ENCODE results near the gene ABCA3. TPM values are rescaled to one million over a fixed set of nuclear protein-coding genes. Genes with fewer than 3 reads are reported as not detected.

ABCA3 gene
- total and polyA plus RNA-seq, 2 donors (not counting 1 experiment from before 2014, with no cell fraction given) = 3.1 to 5.1 TPM

- POLR2A ChIA-PET = no interaction called here
Measured at GRCh38 chr16:2292221-2292620, 48.3 kb downstream of the ABCA3 start.

GRCh38 chr16:2289282-2289681 lies 51.2 kb downstream of the ABCA3 start:
- Mint-ChIP-seq H3K9me3 (ENCODE audit: insufficient read depth) (no peaks in the 10 kb centered on the region), H3K4me3 (no peak overlapping the region), H3K4me1 (no peaks in the 10 kb centered on the region), H3K27me3 (no peaks in the 10 kb centered on the region), H3K27ac (no peak overlapping the region)
- H3K36me3 ChIP-seq (replicated peaks in 1 of 2; ENCODE audit: control extremely low read depth in 1 of 2, control insufficient read depth in 1 of 2, extremely low read depth in 1 of 2, insufficient read depth in 2 of 2, low read length in 1 of 2) = no peaks in the 10 kb centered on the region
- H3K4me3 ChIP-seq (ENCODE audit: control extremely low read depth in 1 of 5, extremely low read depth in 1 of 5, insufficient read depth in 1 of 5, low read depth in 2 of 5, low read length in 4 of 5) = no peak overlapping the region
- H3K27me3 ChIP-seq (replicated peaks in 1 of 4; ENCODE audit: control extremely low read depth in 1 of 4, control insufficient read depth in 3 of 4, insufficient read depth in 4 of 4, low read length in 3 of 4) = no peaks in the 10 kb centered on the region
- no peaks in the 10 kb centered on the region for H3K9me3 ChIP-seq (ENCODE audit: control extremely low read depth in 1 of 3, control insufficient read depth in 2 of 3, insufficient read depth in 1 of 3, low read length in 2 of 3)
- H3K27ac ChIP-seq (ENCODE audit: low read length in 2 of 2) = no peak overlapping the region
- DNase-seq (no peak), ATAC-seq (ENCODE audit: low read depth) (no peak)
- 97% methylated on average over 23 of the region's 23 CpGs for WGBS (ENCODE audit: insufficient coverage)
- intact Hi-C loops (cut with micrococcal nuclease) = no loop called here
- POLR2A ChIA-PET = no interaction called here
- TF ChIP-seq, protein P1, sequence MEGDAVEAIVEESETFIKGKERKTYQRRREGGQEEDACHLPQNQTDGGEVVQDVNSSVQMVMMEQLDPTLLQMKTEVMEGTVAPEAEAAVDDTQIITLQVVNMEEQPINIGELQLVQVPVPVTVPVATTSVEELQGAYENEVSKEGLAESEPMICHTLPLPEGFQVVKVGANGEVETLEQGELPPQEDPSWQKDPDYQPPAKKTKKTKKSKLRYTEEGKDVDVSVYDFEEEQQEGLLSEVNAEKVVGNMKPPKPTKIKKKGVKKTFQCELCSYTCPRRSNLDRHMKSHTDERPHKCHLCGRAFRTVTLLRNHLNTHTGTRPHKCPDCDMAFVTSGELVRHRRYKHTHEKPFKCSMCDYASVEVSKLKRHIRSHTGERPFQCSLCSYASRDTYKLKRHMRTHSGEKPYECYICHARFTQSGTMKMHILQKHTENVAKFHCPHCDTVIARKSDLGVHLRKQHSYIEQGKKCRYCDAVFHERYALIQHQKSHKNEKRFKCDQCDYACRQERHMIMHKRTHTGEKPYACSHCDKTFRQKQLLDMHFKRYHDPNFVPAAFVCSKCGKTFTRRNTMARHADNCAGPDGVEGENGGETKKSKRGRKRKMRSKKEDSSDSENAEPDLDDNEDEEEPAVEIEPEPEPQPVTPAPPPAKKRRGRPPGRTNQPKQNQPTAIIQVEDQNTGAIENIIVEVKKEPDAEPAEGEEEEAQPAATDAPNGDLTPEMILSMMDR (IDR thresholded peaks at IDR 0.05) = no peak
- TF ChIP-seq EZH2 (IDR thresholded peaks at IDR 0.05; ENCODE audit: borderline replicate concordance, insufficient read depth, low read depth, low read length, poor library complexity, severe bottlenecking) = no peak
- no peaks in the 10 kb centered on the region for H3K79me2 ChIP-seq (ENCODE audit: control insufficient read depth, insufficient read depth, low read length)
- no peaks in the 10 kb centered on the region for H4K20me1 ChIP-seq (ENCODE audit: control insufficient read depth, insufficient read depth, low read length, poor library complexity, severe bottlenecking)
- H3K4me2 ChIP-seq (replicated peaks; ENCODE audit: low read depth, low read length, poor library complexity, severe bottlenecking) = no peak overlapping the region
- CTCF ChIA-PET = no interaction called here
- no peaks in the 10 kb centered on the region for H3K4me1 ChIP-seq (ENCODE audit: control insufficient read depth in 2 of 2, insufficient read depth in 2 of 2, low read length in 2 of 2)
- no peak overlapping the region for H2AFZ ChIP-seq (ENCODE audit: insufficient read depth, low read depth, low read length, poor library complexity, severe bottlenecking)
- no peak overlapping the region for H3K9ac ChIP-seq (ENCODE audit: low read length)

More at GRCh38 chr16:2292221-2292620, 48.3 kb downstream of the ABCA3 start:
- Histone ChIP-seq H3K27ac (ENCODE audit: low read length in 2 of 2) (no peak overlapping the region), H4K20me1 (ENCODE audit: control insufficient read depth, insufficient read depth, low read length, poor library complexity, severe bottlenecking) (no peaks in the 10 kb centered on the region), H3K4me1 (ENCODE audit: control insufficient read depth in 2 of 2, insufficient read depth in 2 of 2, low read length in 2 of 2) (no peaks in the 10 kb centered on the region), H3K9me3 (ENCODE audit: control extremely low read depth in 1 of 3, control insufficient read depth in 2 of 3, insufficient read depth in 1 of 3, low read length in 2 of 3) (no peaks in the 10 kb centered on the region), H3K9ac (ENCODE audit: low read length) (no peak overlapping the region), H3K79me2 (ENCODE audit: control insufficient read depth, insufficient read depth, low read length) (no peaks in the 10 kb centered on the region), H3K27me3 (replicated peaks in 1 of 4; ENCODE audit: control extremely low read depth in 1 of 4, control insufficient read depth in 3 of 4, insufficient read depth in 4 of 4, low read length in 3 of 4) (no peaks in the 10 kb centered on the region), H3K4me2 (replicated peaks; ENCODE audit: low read depth, low read length, poor library complexity, severe bottlenecking) (no peak overlapping the region), H2AFZ (ENCODE audit: insufficient read depth, low read depth, low read length, poor library complexity, severe bottlenecking) (no peak overlapping the region), H3K4me3 (ENCODE audit: control extremely low read depth in 1 of 5, extremely low read depth in 1 of 5, insufficient read depth in 1 of 5, low read depth in 2 of 5, low read length in 4 of 5) (no peak overlapping the region), H3K36me3 (replicated peaks in 1 of 2; ENCODE audit: control extremely low read depth in 1 of 2, control insufficient read depth in 1 of 2, extremely low read depth in 1 of 2, insufficient read depth in 2 of 2, low read length in 1 of 2) (no peaks in the 10 kb centered on the region)
- intact Hi-C loops (cut with micrococcal nuclease) = no loop called here
- DNase-seq (no peak), ATAC-seq (ENCODE audit: low read depth) (no peak)
- no peaks in the 10 kb centered on the region for H3K27me3 Mint-ChIP-seq
- 85% methylated on average over 6 of the region's 9 CpGs for WGBS (ENCODE audit: insufficient coverage)
- no peaks in the 10 kb centered on the region for H3K9me3 Mint-ChIP-seq (ENCODE audit: insufficient read depth)
- no peaks in the 10 kb centered on the region for H3K4me1 Mint-ChIP-seq
- H3K4me3 Mint-ChIP-seq = no peak overlapping the region
- TF ChIP-seq, protein P1 (IDR thresholded peaks at IDR 0.05) = no peak
- TF ChIP-seq EZH2 (IDR thresholded peaks at IDR 0.05; ENCODE audit: borderline replicate concordance, insufficient read depth, low read depth, low read length, poor library complexity, severe bottlenecking) = no peak
- CTCF ChIA-PET = no interaction called here
- no peak overlapping the region for H3K27ac Mint-ChIP-seq

Measured in B cell (primary cell).